ENCODE measurements around the gene PROZ.

The PROZ gene

DNA sequence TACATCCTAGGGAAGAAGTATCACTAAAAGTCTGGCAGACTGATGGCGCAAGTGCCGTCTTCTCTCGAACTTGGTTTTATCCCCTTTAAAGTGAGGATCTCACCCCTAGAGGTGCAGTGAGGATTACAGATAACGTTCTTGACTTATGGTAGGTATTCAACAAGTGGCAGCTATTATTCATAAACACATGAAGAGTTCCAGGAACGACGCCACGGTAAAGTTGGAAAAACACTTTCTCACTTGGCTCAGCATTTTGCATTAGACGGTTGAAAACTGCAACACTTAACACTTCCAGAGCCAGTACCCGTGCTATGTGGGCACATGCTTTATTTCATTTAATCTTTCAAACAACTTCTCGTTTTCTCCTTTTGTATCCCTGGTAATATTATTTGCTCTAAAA lies 8.7 kb downstream of the PROZ start:
- Histone ChIP-seq H3K9ac (ENCODE audit: low read depth in 1 of 2, low read length in 2 of 2) (no peak overlapping the region), H3K36me3 (ENCODE audit: control insufficient read depth in 1 of 2, insufficient read depth in 2 of 2, low read length in 2 of 2) (peaks cover 10 to 13% of the 10 kb centered on the region in 2 donors), H3K4me1 (ENCODE audit: control insufficient read depth in 1 of 2, insufficient read depth in 2 of 2, low read length in 2 of 2) (peaks cover 3 to 6% of the 10 kb centered on the region in 2 donors), H3K9me3 (ENCODE audit: control insufficient read depth in 1 of 2, low read length in 2 of 2) (no peaks in the 10 kb centered on the region), H3K27ac (ENCODE audit: low read depth, low read length) (no peak overlapping the region), H3K27me3 (ENCODE audit: control insufficient read depth in 1 of 2, insufficient read depth in 2 of 2, low read length in 2 of 2) (peaks cover 9 to 10% of the 10 kb centered on the region in 2 donors), H3K4me3 (ENCODE audit: low read depth in 1 of 2, low read length in 2 of 2) (no peak overlapping the region)

DNA sequence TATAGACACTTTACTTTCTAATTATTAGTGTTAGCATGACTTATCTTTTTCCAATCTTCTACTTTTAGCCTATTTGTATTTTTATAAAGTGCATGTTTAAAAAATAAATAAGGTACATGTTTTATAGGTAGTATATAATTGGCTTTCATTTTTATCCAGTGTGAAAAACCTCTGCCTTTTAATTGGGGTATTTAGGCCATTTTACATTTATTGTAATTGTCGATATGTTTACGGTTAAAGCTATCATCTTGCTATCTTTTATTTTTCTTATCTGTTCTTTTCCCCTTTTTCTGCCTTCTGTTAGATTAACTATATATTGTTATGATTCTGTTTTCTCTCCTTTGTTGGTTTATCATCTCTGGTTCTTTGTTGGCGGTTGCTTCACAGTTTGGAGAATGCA lies 9.1 kb downstream of the PROZ start:
- H3K4me1 ChIP-seq (ENCODE audit: control insufficient read depth in 1 of 2, insufficient read depth in 2 of 2, low read length in 2 of 2) = peaks cover 3 to 6% of the 10 kb centered on the region in 2 donors
- peaks cover 9 to 10% of the 10 kb centered on the region in 2 donors for H3K27me3 ChIP-seq (ENCODE audit: control insufficient read depth in 1 of 2, insufficient read depth in 2 of 2, low read length in 2 of 2)
- H3K9me3 ChIP-seq (ENCODE audit: control insufficient read depth in 1 of 2, low read length in 2 of 2) = no peaks in the 10 kb centered on the region
- H3K4me3 ChIP-seq (ENCODE audit: low read depth in 1 of 2, low read length in 2 of 2) = no peak overlapping the region
- no peak overlapping the region for H3K27ac ChIP-seq (ENCODE audit: low read depth, low read length)
- H3K9ac ChIP-seq (ENCODE audit: low read depth in 1 of 2, low read length in 2 of 2) = no peak overlapping the region
- peaks cover 10 to 17% of the 10 kb centered on the region in 2 donors for H3K36me3 ChIP-seq (ENCODE audit: control insufficient read depth in 1 of 2, insufficient read depth in 2 of 2, low read length in 2 of 2)

DNA sequence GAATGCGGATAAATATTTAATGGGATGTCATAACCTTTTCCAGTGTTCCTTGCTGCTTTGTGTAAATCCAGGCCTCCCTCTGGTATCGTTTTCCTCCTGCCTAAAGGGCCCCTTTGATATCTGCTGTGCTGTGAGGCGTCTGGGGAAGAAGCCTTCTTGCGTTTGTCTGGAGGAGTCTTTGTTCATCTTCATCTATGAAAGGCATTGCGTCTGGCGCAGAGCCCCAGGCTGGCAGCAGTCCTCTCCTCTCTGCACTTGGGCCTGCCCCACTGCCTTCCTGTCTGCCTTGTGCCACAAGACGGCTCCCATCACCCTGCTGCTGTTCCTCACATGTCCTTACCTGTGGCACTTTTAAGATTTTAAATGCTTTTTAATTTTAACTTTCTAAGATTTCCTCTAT lies 9.8 kb downstream of the PROZ start:
- H3K9ac ChIP-seq (ENCODE audit: low read depth in 1 of 2, low read length in 2 of 2) = no peak overlapping the region
- peaks cover 13 to 20% of the 10 kb centered on the region in 2 donors for H3K36me3 ChIP-seq (ENCODE audit: control insufficient read depth in 1 of 2, insufficient read depth in 2 of 2, low read length in 2 of 2)
- H3K27me3 ChIP-seq (ENCODE audit: control insufficient read depth in 1 of 2, insufficient read depth in 2 of 2, low read length in 2 of 2) = peaks cover 4 to 7% of the 10 kb centered on the region in 2 donors
- no peaks in the 10 kb centered on the region for H3K9me3 ChIP-seq (ENCODE audit: control insufficient read depth in 1 of 2, low read length in 2 of 2)
- H3K27ac ChIP-seq (ENCODE audit: low read depth, low read length) = no peak overlapping the region
- no peak overlapping the region for H3K4me3 ChIP-seq (ENCODE audit: low read depth in 1 of 2, low read length in 2 of 2)
- peaks cover 3 to 6% of the 10 kb centered on the region in 2 donors for H3K4me1 ChIP-seq (ENCODE audit: control insufficient read depth in 1 of 2, insufficient read depth in 2 of 2, low read length in 2 of 2)

DNA sequence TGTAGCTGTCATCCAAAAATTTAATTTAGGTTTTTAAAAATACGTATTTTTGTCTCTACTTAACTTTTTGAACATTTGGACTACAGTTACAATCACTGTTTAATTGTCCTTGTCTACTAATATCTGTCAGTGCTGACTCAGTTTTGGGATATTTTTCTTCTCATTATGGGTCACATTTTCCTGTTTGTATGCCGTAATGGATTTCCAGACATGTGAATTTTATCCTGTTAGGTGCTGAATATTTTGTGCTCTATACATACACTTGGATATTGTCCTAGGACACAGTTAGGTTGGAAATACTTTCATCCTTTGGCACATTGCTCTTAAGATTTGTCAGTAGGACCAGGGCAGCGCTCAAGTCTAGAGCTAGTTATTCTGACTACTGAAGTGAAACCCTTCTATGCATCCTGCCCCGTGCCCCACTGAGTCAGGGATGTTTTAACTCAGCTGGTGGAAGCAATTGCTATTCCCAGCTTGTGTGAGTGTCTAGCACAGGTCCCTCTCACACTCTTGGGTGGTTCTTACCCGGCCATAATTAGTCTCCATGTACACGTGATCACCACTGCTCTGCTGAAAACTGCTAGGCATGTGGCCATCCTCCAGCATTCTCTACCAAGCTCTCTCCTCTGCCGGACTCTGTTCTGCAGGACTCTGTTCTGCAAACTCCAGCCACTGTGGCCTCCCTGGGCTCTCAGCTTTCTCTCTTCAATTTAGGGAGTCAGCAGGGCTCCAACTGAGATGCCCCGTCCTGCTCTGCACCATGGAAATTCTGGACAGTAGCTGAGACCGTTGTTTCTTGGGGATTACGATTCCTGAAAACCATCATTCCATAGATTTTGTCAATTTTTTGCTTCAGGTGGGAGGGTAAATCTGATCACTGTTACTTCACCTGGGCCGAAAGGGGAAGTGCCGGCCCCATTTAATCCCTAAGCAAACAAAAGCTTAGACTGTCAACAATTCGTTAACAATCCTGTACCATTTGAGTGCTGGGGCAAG lies 11.1 kb downstream of the PROZ start:
- Histone ChIP-seq H3K4me1 (ENCODE audit: control insufficient read depth in 1 of 2, insufficient read depth in 2 of 2, low read length in 2 of 2) (peaks cover 3 to 6% of the 10 kb centered on the region in 2 donors), H3K9ac (ENCODE audit: low read depth in 1 of 2, low read length in 2 of 2) (no peak overlapping the region), H3K27ac (ENCODE audit: low read depth, low read length) (no peak overlapping the region), H3K27me3 (ENCODE audit: control insufficient read depth in 1 of 2, insufficient read depth in 2 of 2, low read length in 2 of 2) (peaks cover 0 to 1% of the 10 kb centered on the region in 2 donors), H3K36me3 (ENCODE audit: control insufficient read depth in 1 of 2, insufficient read depth in 2 of 2, low read length in 2 of 2) (peaks cover 13 to 21% of the 10 kb centered on the region in 2 donors), H3K9me3 (ENCODE audit: control insufficient read depth in 1 of 2, low read length in 2 of 2) (no peaks in the 10 kb centered on the region), H3K4me3 (ENCODE audit: low read depth in 1 of 2, low read length in 2 of 2) (no peak overlapping the region)

DNA sequence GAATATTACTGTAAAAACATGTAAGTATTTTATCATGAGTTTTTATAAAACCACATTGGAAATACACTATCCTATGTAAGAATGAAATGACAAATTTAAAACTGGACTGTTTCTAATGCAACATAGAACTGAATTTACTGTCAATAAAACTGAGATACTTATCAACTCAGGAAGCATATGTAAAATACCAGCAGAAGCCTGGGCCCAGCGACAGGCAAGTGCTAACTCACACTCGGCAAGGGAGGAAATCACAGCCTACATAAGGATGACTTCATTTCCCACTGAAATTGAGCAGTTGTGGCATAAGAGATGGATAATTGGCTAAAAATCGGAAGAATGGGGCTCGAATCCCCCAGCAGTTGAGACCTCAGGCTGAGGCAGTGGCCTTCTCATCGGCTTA lies 12.1 kb downstream of the PROZ start:
- Histone ChIP-seq H3K4me3 (ENCODE audit: low read depth in 1 of 2, low read length in 2 of 2) (no peak overlapping the region), H3K9me3 (ENCODE audit: control insufficient read depth in 1 of 2, low read length in 2 of 2) (no peaks in the 10 kb centered on the region), H3K27ac (ENCODE audit: low read depth, low read length) (no peak overlapping the region), H3K4me1 (ENCODE audit: control insufficient read depth in 1 of 2, insufficient read depth in 2 of 2, low read length in 2 of 2) (peaks cover 3 to 6% of the 10 kb centered on the region in 2 donors), H3K27me3 (ENCODE audit: control insufficient read depth in 1 of 2, insufficient read depth in 2 of 2, low read length in 2 of 2) (no peaks in the 10 kb centered on the region), H3K9ac (ENCODE audit: low read depth in 1 of 2, low read length in 2 of 2) (no peak overlapping the region), H3K36me3 (ENCODE audit: control insufficient read depth in 1 of 2, insufficient read depth in 2 of 2, low read length in 2 of 2) (peaks cover 19 to 31% of the 10 kb centered on the region in 2 donors)

DNA sequence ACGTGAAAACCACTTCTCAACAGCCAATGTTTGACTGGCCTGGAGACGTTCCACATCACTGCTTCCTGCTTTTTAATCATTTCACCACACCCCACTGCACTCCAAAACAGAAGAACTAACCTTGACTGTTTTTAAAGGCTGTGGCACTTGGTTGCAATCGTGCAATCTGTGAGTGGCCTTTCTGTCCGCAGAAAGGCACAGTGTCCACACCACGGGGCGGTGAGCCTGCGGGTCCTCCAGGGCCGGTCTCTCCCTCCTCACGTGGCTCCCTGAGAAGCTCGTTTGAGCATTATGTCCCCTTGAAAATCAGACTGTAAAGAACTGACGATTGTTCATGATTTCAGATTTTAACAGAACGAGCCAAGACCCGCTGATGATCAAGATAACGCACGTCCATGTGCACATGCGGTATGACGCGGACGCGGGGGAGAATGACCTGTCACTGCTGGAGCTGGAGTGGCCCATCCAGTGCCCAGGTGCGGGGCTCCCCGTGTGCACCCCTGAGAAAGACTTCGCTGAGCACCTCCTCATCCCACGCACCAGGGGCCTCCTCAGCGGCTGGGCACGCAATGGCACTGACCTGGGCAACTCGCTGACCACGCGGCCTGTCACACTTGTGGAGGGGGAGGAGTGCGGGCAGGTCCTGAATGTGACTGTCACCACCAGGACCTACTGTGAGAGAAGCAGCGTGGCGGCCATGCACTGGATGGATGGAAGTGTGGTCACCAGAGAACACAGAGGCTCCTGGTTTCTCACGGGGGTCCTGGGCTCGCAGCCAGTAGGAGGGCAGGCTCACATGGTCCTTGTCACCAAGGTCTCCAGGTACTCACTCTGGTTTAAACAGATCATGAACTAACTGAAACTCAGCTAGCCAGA lies 13.0 kb downstream of the PROZ start:
- Histone ChIP-seq H3K27me3 (ENCODE audit: control insufficient read depth in 1 of 2, insufficient read depth in 2 of 2, low read length in 2 of 2) (no peaks in the 10 kb centered on the region), H3K4me1 (ENCODE audit: control insufficient read depth in 1 of 2, insufficient read depth in 2 of 2, low read length in 2 of 2) (peaks cover 3 to 6% of the 10 kb centered on the region in 2 donors), H3K9me3 (ENCODE audit: control insufficient read depth in 1 of 2, low read length in 2 of 2) (no peaks in the 10 kb centered on the region), H3K9ac (ENCODE audit: low read depth in 1 of 2, low read length in 2 of 2) (no peak overlapping the region), H3K4me3 (ENCODE audit: low read depth in 1 of 2, low read length in 2 of 2) (no peak overlapping the region), H3K36me3 (ENCODE audit: control insufficient read depth in 1 of 2, insufficient read depth in 2 of 2, low read length in 2 of 2) (peaks cover 21 to 41% of the 10 kb centered on the region in 2 donors), H3K27ac (ENCODE audit: low read depth, low read length) (no peak overlapping the region)

DNA sequence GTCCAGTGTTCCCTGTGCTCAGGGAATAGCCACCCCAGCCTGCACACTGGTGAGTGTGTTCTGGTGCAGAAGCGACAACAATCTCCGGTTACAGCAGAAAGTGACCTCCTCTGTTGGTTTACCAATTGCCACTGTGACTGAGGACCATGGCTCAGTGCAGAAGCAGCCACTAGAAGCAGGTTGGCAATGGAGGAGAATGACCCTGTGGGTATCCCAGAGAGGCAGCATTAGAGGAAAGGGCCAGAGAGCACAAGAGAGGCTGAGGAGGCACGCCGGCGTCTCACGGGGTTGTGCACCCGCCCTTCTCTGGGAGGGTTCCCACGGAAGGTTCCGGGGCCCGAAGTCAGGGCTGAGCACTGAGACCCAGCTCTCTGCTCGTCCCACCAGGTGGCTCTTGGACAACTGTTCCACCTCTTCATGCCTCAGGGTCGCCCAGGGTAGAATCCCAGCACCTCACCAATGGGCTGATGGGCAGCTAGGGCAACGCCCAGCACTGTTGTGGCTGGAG lies 14.0 kb downstream of the PROZ start:
- H3K36me3 ChIP-seq (ENCODE audit: control insufficient read depth in 1 of 2, insufficient read depth in 2 of 2, low read length in 2 of 2) = peaks cover 21 to 49% of the 10 kb centered on the region in 2 donors

DNA sequence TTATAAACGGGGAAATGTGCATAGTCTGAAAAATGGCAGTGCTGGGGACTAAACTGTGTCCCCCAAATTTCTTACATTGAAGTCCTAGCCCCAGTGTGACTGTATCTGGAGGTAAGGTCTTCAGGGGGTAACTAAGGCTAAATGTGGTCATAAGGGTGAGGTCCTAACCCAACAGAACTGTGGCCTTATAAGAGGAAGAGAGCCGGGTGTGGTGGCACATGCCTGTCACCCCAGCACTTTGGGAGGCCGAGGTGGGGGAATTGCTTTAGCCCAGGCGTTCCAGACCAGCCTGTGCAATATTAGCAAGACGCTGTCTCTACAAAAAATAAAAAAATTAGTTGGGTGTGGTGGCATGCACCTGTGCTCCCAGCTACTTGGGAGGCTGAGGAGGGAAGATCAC lies 17.8 kb downstream of the PROZ start:
- H3K36me3 ChIP-seq (ENCODE audit: control insufficient read depth in 1 of 2, insufficient read depth in 2 of 2, low read length in 2 of 2) = peaks cover 48 to 82% of the 10 kb centered on the region in 2 donors
- no peaks in the 10 kb centered on the region for H3K4me1 ChIP-seq (ENCODE audit: control insufficient read depth in 1 of 2, insufficient read depth in 2 of 2, low read length in 2 of 2)
- H3K9me3 ChIP-seq (ENCODE audit: control insufficient read depth in 1 of 2, low read length in 2 of 2) = no peaks in the 10 kb centered on the region
- H3K27me3 ChIP-seq (ENCODE audit: control insufficient read depth in 1 of 2, insufficient read depth in 2 of 2, low read length in 2 of 2) = no peaks in the 10 kb centered on the region
- H3K4me3 ChIP-seq (ENCODE audit: low read depth in 1 of 2, low read length in 2 of 2) = no peak overlapping the region
- no peak overlapping the region for H3K9ac ChIP-seq (ENCODE audit: low read depth in 1 of 2, low read length in 2 of 2)
- no peak overlapping the region for H3K27ac ChIP-seq (ENCODE audit: low read depth, low read length)

More for the DNA sequence above, 14.0 kb downstream of the PROZ start:
- no peak overlapping the region for H3K27ac ChIP-seq (ENCODE audit: low read depth, low read length)
- H3K9ac ChIP-seq (ENCODE audit: low read depth in 1 of 2, low read length in 2 of 2) = no peak overlapping the region
- no peak overlapping the region for H3K4me3 ChIP-seq (ENCODE audit: low read depth in 1 of 2, low read length in 2 of 2)
- H3K4me1 ChIP-seq (ENCODE audit: control insufficient read depth in 1 of 2, insufficient read depth in 2 of 2, low read length in 2 of 2) = peaks cover 3 to 6% of the 10 kb centered on the region in 2 donors
- no peaks in the 10 kb centered on the region for H3K9me3 ChIP-seq (ENCODE audit: control insufficient read depth in 1 of 2, low read length in 2 of 2)
- H3K27me3 ChIP-seq (ENCODE audit: control insufficient read depth in 1 of 2, insufficient read depth in 2 of 2, low read length in 2 of 2) = no peaks in the 10 kb centered on the region

DNA sequence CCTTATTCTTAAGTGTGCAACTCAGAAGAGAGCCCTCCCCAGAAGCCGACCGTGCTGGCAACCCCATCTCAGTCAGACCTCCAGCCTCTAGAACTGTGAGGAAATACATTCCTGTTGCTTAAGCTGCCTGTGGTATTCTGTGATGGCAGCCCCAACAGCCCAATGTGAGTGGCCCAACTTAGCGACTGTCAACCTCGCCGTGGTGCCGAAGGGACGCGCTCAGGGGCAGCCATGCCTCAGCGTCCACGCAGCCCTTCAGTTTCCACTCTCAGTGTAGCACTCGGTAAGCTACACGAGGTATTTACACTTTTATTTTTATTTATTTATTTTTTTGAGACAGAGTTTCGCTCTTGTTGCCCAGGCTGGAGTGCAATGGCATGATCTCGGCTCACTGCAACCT lies 18.4 kb downstream of the PROZ start:
- H3K4me1 ChIP-seq (ENCODE audit: control insufficient read depth in 1 of 2, insufficient read depth in 2 of 2, low read length in 2 of 2) = no peaks in the 10 kb centered on the region
- H3K27ac ChIP-seq (ENCODE audit: low read depth, low read length) = no peak overlapping the region
- H3K36me3 ChIP-seq (ENCODE audit: control insufficient read depth in 1 of 2, insufficient read depth in 2 of 2, low read length in 2 of 2) = peaks cover 44 to 79% of the 10 kb centered on the region in 2 donors
- no peaks in the 10 kb centered on the region for H3K9me3 ChIP-seq (ENCODE audit: control insufficient read depth in 1 of 2, low read length in 2 of 2)
- H3K27me3 ChIP-seq (ENCODE audit: control insufficient read depth in 1 of 2, insufficient read depth in 2 of 2, low read length in 2 of 2) = no peaks in the 10 kb centered on the region
- no peak overlapping the region for H3K9ac ChIP-seq (ENCODE audit: low read depth in 1 of 2, low read length in 2 of 2)
- H3K4me3 ChIP-seq (ENCODE audit: low read depth in 1 of 2, low read length in 2 of 2) = no peak overlapping the region

Data from duodenal mucosa (tissue), 2 donors.